Loucy (cell line): ENCODE measurements around the gene PGBD2.
"Not testable (repeated sequence)": the region's sequence is repeated elsewhere in the genome, so short reads cannot be mapped to it uniquely, and the experiment has no call there.

ENCODE experiments used
- CTCF ChIP-seq: fragments of 200-600 bp; sonication (generic); conservative IDR thresholded peaks from 2 replicates; pipeline ENCODE4 v1.5.1; 2014; ENCODE audit warnings: mild to moderate bottlenecking, antibody characterized with exemption, low read length
- EZH2phosphoT487 ChIP-seq: fragments of 200-600 bp; IDR thresholded peaks from 2 replicates; pipeline ENCODE4 v1.6.1; 2018; ENCODE audit warnings: antibody characterized with exemption, mild to moderate bottlenecking, moderate library complexity, borderline replicate concordance

- not testable (repeated sequence) for TF ChIP-seq EZH2phosphoT487, CTCF
Observed at GRCh38 chr1:248928122-248928521, 22.1 kb downstream of the PGBD2 start.
